Skeletal muscle tissue (tissue), 4 donors: ENCODE results near the gene GABRB1. TPM values are rescaled to one million over a fixed set of nuclear protein-coding genes. Genes with fewer than 3 reads are reported as not detected.

Experiments used
- H3K27ac ChIP-seq: one replicate; pipeline ENCODE4 v1.7.0; 2013; ENCODE audit warnings: mild to moderate bottlenecking, low read depth, low read length, inconsistent platforms
- H3K27me3 ChIP-seq, 3 donors: one replicate each; pipeline ENCODE4 v1.7.0; 2013; ENCODE audit warnings: low read length in 3 of 3; ENCODE audit not compliant: control insufficient read depth in 3 of 3, insufficient read depth in 3 of 3
- H3K36me3 ChIP-seq, 3 donors: one replicate each; pipeline ENCODE4 v1.7.0; 2013; ENCODE audit warnings: low read length in 3 of 3; ENCODE audit not compliant: control insufficient read depth in 3 of 3, insufficient read depth in 3 of 3
- H3K4me1 ChIP-seq, 3 donors: one replicate each; pipeline ENCODE4 v1.7.0; 2013; ENCODE audit warnings: low read length in 3 of 3, mild to moderate bottlenecking in 3 of 3; ENCODE audit not compliant: control insufficient read depth in 3 of 3, insufficient read depth in 3 of 3
- H3K4me3 ChIP-seq, 3 donors: one replicate each; pipeline ENCODE4 v1.7.0; 2013; ENCODE audit warnings: low read length in 3 of 3
- H3K9ac ChIP-seq, 3 donors: one replicate each; pipeline ENCODE4 v1.7.0; 2013; ENCODE audit warnings: low read length in 3 of 3, mild to moderate bottlenecking in 3 of 3, moderate library complexity in 2 of 3, low read depth in 1 of 3
- H3K9me3 ChIP-seq, 3 donors: one replicate each; pipeline ENCODE4 v1.7.0; 2013; ENCODE audit warnings: low read length in 3 of 3; ENCODE audit not compliant: control insufficient read depth in 3 of 3
- total RNA-seq: library from RNA; depleted of rRNA; stranded (reverse); fragments of >200 nt; gene quantifications from one replicate; pipeline ENCODE4 v1.2.3, GENCODE V29; 2014
- donor health status: Osteomylitis.

The GABRB1 gene
- total RNA-seq, 1 donor from 2014 or later, result not detected

GRCh38 chr4:47143261-47143660 is 111.9 kb downstream of the GABRB1 start:
- Histone ChIP-seq H3K9ac (no peak overlapping the region), H3K4me3 (no peak overlapping the region), H3K27ac (no peak overlapping the region)

DNA sequence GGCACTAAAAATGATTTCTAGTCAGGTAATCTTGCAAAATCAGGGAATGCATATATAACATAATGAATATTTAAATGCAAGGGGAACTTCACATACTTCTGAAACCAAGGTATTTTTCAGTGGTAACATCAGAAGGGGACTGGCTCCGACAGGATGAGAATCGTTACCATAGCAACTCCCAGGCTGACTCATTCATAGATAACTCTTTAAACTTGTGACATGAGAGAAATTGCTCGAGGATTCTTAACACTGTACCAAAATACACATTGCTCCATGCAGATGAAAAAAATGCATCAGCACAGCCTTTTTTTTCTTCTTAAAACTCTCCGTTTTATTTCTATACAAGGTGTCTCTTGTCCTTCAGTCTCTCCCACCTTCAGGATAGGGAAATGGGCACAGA is 114.3 kb downstream of the GABRB1 start:
- Histone ChIP-seq H3K36me3 (no peaks in the 10 kb centered on the region), H3K9me3 (no peaks in the 10 kb centered on the region), H3K9ac (no peak overlapping the region), H3K4me1 (no peaks in the 10 kb centered on the region), H3K4me3 (no peak overlapping the region), H3K27me3 (no peaks in the 10 kb centered on the region), H3K27ac (no peak overlapping the region)

More at GRCh38 chr4:47143261-47143660, 111.9 kb downstream of the GABRB1 start:
- Histone ChIP-seq H3K36me3 (no peaks in the 10 kb centered on the region), H3K27me3 (no peaks in the 10 kb centered on the region), H3K4me1 (no peaks in the 10 kb centered on the region), H3K9me3 (no peaks in the 10 kb centered on the region)

DNA sequence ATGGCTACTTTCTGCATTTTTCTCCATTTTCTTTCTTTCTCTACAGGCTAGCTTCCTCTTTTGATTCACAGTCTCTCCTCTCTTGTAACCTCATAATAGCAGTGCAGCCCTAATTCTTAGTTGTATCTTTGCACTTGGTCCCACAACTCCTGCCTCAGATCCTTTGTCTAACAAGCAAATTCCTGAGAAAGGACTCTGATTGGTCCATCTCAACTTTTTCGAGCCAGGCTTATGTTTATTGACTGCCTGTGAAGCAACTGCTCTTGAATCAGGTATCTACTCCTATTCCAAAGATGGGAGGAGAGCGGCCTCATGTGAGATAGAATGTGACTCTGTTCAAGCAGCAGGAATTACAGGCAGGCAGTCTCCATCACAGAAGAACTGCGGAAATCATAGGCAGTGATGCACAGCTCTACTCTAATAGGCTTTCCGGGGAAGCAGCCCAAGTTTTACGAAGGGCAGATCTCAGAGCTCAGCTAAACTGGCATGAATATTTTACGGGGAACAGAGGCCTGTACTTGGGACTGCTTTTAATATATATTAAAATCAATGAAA is 123.5 kb downstream of the GABRB1 start:
- H3K4me1 ChIP-seq, result no peaks in the 10 kb centered on the region
- H3K27ac ChIP-seq, result no peak overlapping the region
- no peak overlapping the region for H3K4me3 ChIP-seq
- no peaks in the 10 kb centered on the region for H3K27me3 ChIP-seq
- H3K36me3 ChIP-seq, result no peaks in the 10 kb centered on the region
- H3K9ac ChIP-seq, result no peak overlapping the region
- H3K9me3 ChIP-seq, result no peaks in the 10 kb centered on the region

DNA sequence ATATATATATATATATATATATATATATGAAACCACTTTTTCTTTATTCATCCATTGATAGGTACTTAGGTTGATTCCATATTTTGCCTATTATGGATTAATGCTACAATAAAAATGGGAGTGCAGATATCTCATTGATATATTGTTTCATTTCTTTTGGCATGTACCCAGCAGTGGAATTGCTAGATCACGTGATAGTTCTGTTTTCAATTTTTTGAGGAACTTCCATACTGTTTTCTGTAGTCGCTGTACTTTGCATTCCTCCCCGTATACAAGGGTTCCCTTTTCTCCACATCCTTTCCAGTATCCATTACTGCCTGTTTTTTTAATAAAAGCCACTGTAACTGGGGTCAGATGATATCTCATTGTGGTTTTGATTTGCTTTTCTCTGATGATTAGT is 124.6 kb downstream of the GABRB1 start:
- Histone ChIP-seq H3K4me3 (no peak overlapping the region), H3K9me3 (no peaks in the 10 kb centered on the region), H3K27me3 (no peaks in the 10 kb centered on the region), H3K4me1 (no peaks in the 10 kb centered on the region), H3K9ac (no peak overlapping the region), H3K27ac (no peak overlapping the region), H3K36me3 (no peaks in the 10 kb centered on the region)

DNA sequence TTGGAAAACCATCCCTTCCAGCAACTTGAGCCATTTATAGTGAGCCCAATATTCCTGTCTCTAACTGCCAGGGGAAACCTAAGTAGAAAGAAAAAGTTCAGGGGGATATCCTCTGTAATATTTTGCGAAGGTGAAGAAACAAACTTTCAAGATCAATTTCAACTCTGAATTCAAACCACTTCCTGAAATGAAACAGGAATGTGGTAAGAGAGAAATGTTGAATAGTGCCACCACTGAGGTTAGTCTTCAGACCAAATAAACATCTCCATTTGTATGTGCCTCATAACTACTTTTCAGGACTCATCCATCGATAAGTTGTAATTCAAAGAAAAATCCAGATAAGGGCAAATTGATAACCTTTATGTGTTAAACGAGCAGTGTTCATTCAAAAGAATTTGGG is 128.7 kb downstream of the GABRB1 start:
- Histone ChIP-seq H3K9ac (no peak overlapping the region), H3K9me3 (no peaks in the 10 kb centered on the region), H3K4me3 (no peak overlapping the region), H3K27ac (no peak overlapping the region), H3K4me1 (no peaks in the 10 kb centered on the region), H3K27me3 (no peaks in the 10 kb centered on the region), H3K36me3 (no peaks in the 10 kb centered on the region)

- Histone ChIP-seq H3K27ac (no peak overlapping the region), H3K4me3 (no peak overlapping the region), H3K27me3 (no peaks in the 10 kb centered on the region), H3K36me3 (no peaks in the 10 kb centered on the region), H3K9ac (no peak overlapping the region), H3K9me3 (no peaks in the 10 kb centered on the region), H3K4me1 (no peaks in the 10 kb centered on the region)
Observed at GRCh38 chr4:47167081-47168035, 136.0 kb downstream of the GABRB1 start.

DNA sequence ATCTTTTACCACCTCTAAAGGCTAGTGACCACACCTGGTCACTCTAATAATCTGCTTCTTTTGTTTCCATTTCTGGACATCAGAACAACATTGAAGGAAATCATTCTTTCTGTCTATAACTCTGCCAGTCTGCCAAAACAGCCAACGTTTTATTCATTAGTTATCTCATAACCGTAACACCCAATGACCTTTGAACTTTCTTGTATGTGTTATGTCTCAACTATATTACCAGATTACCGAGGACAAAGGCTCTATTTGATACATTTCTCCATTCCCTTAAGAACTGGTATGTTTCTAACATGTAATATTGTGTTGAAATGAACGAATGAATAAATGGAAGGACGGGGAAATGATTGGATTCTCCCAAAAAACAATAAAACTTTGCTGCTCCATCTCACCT is 152.7 kb downstream of the GABRB1 start:
- Histone ChIP-seq H3K4me1 (no peaks in the 10 kb centered on the region), H3K9me3 (no peaks in the 10 kb centered on the region), H3K4me3 (no peak overlapping the region), H3K36me3 (no peaks in the 10 kb centered on the region), H3K9ac (no peak overlapping the region), H3K27ac (no peak overlapping the region), H3K27me3 (no peaks in the 10 kb centered on the region)

DNA sequence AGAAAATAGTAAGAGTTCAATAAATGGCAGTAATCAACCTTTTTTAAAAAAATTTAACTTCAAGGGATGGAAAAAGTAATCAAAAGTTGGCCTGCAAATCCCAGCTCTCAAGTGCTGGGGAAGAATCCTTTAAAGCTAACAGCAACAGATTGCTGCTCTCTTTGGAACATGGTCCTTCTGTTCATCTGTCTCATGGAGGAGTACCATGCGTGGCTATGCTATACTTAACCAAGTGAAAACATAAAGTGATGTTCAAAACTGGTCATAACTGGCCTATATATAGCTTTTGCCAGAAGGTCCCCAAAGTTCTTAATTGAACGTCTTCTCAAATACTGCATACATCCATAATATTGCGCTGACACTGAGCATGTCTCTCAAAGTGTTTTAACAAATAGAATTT is 154.4 kb downstream of the GABRB1 start:
- no peaks in the 10 kb centered on the region for H3K9me3 ChIP-seq
- no peaks in the 10 kb centered on the region for H3K36me3 ChIP-seq
- H3K4me1 ChIP-seq, result no peaks in the 10 kb centered on the region
- no peak overlapping the region for H3K9ac ChIP-seq
- H3K4me3 ChIP-seq, result no peak overlapping the region
- no peaks in the 10 kb centered on the region for H3K27me3 ChIP-seq
- no peak overlapping the region for H3K27ac ChIP-seq

- Histone ChIP-seq H3K36me3 (no peaks in the 10 kb centered on the region), H3K4me3 (no peak overlapping the region), H3K9ac (no peak overlapping the region), H3K9me3 (no peaks in the 10 kb centered on the region), H3K27ac (no peak overlapping the region), H3K27me3 (no peaks in the 10 kb centered on the region), H3K4me1 (no peaks in the 10 kb centered on the region)
Observed at GRCh38 chr4:47187608-47188007, 156.2 kb downstream of the GABRB1 start.

GRCh38 chr4:47193179-47193578 is 161.8 kb downstream of the GABRB1 start:
- Histone ChIP-seq H3K9ac (no peak overlapping the region), H3K9me3 (no peaks in the 10 kb centered on the region), H3K36me3 (no peaks in the 10 kb centered on the region), H3K27me3 (no peaks in the 10 kb centered on the region), H3K4me3 (no peak overlapping the region), H3K4me1 (no peaks in the 10 kb centered on the region), H3K27ac (no peak overlapping the region)
